ENCODE results near the gene MEA1. TPM values are rescaled to one million over a fixed set of nuclear protein-coding genes. Genes with fewer than 3 reads are reported as not detected.

Gene MEA1
- total RNA-seq, 1 experiment from 2014 or later = 131 TPM

- Histone ChIP-seq H3K4me2 (ENCODE audit: low read length) (no peak overlapping the region), H3K27me3 (ENCODE audit: low read length) (no peaks in the 10 kb centered on the region), H2AFZ (ENCODE audit: low read length) (no peak overlapping the region), H3K4me1 (ENCODE audit: insufficient read depth, low read length) (peaks cover 15% of the 10 kb centered on the region; the same call in 1 of the 2 replicates), H3K36me3 (ENCODE audit: low read depth, low read length) (no peaks in the 10 kb centered on the region; the same call in 1 of the 2 replicates), H3K9ac (ENCODE audit: low read length) (no peak overlapping the region), H3K9me3 (ENCODE audit: low read length) (no peaks in the 10 kb centered on the region), H3K4me3 (ENCODE audit: low read length) (no peak overlapping the region), H3F3A (ENCODE audit: low read length, unreplicated experiment) (no peaks in the 10 kb centered on the region), H3K27ac (ENCODE audit: low read length) (no peak overlapping the region), H3K9me2 (replicated peaks; ENCODE audit: low read length) (no peaks in the 10 kb centered on the region), H4K20me1 (ENCODE audit: low read length) (no peaks in the 10 kb centered on the region), H3K79me2 (ENCODE audit: low read length) (no peaks in the 10 kb centered on the region)
- TF ChIP-seq, protein P1, sequence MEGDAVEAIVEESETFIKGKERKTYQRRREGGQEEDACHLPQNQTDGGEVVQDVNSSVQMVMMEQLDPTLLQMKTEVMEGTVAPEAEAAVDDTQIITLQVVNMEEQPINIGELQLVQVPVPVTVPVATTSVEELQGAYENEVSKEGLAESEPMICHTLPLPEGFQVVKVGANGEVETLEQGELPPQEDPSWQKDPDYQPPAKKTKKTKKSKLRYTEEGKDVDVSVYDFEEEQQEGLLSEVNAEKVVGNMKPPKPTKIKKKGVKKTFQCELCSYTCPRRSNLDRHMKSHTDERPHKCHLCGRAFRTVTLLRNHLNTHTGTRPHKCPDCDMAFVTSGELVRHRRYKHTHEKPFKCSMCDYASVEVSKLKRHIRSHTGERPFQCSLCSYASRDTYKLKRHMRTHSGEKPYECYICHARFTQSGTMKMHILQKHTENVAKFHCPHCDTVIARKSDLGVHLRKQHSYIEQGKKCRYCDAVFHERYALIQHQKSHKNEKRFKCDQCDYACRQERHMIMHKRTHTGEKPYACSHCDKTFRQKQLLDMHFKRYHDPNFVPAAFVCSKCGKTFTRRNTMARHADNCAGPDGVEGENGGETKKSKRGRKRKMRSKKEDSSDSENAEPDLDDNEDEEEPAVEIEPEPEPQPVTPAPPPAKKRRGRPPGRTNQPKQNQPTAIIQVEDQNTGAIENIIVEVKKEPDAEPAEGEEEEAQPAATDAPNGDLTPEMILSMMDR (conservative IDR thresholded peaks at IDR 0.05; ENCODE audit: low read depth, low read length) = no peak
- TF ChIP-seq EZH2phosphoT487 (IDR thresholded peaks at IDR 0.05; ENCODE audit: borderline replicate concordance, low read length) = no peak
- TF ChIP-seq EZH2 (IDR thresholded peaks at IDR 0.05; ENCODE audit: low read length, unreplicated experiment) = no peak
- ChIA-PET POLR2A (ENCODE audit: unreplicated experiment) (interaction anchor here (0.6 kb wide), 1 partner anchor 34 kb away, joined by 4 read pairs; no protein-coding TSS in a partner anchor), CTCF (no interaction called here)
- intact Hi-C loops (cut with micrococcal nuclease) = no loop called here
- ATAC-seq (no peak), DNase-seq (no peak)
- no TSS peak for BruUV-seq (replicated peaks)
These were observed 51.1 kb downstream of the MEA1 start for GRCh38 chr6:42962502-42963178.

- Histone ChIP-seq H3K9me2 (replicated peaks; ENCODE audit: low read length) (no peaks in the 10 kb centered on the region), H2AFZ (ENCODE audit: low read length) (no peak overlapping the region), H3K9me3 (ENCODE audit: low read length) (no peaks in the 10 kb centered on the region), H3K27me3 (ENCODE audit: low read length) (no peaks in the 10 kb centered on the region), H3K4me2 (ENCODE audit: low read length) (no peak overlapping the region), H3K9ac (ENCODE audit: low read length) (no peak overlapping the region), H3K27ac (ENCODE audit: low read length) (no peak overlapping the region), H3K4me3 (ENCODE audit: low read length) (no peak overlapping the region), H4K20me1 (ENCODE audit: low read length) (no peaks in the 10 kb centered on the region), H3F3A (ENCODE audit: low read length, unreplicated experiment) (no peaks in the 10 kb centered on the region), H3K79me2 (ENCODE audit: low read length) (no peaks in the 10 kb centered on the region), H3K4me1 (ENCODE audit: insufficient read depth, low read length) (peaks cover 15% of the 10 kb centered on the region; the same call in 1 of the 2 replicates), H3K36me3 (ENCODE audit: low read depth, low read length) (no peaks in the 10 kb centered on the region; the same call in 1 of the 2 replicates)
- no peak for DNase-seq
- ATAC-seq = no peak
- TF ChIP-seq EZH2 (IDR thresholded peaks at IDR 0.05; ENCODE audit: low read length, unreplicated experiment) = no peak
- TF ChIP-seq EZH2phosphoT487 (IDR thresholded peaks at IDR 0.05; ENCODE audit: borderline replicate concordance, low read length) = no peak
- TF ChIP-seq, protein P1 (conservative IDR thresholded peaks at IDR 0.05; ENCODE audit: low read depth, low read length) = no peak
- ChIA-PET POLR2A (ENCODE audit: unreplicated experiment) (interaction anchor here (0.6 kb wide), 1 partner anchor 35 kb away, joined by 4 read pairs; no protein-coding TSS in a partner anchor), CTCF (no interaction called here)
- no TSS peak for BruUV-seq (replicated peaks)
- intact Hi-C loops (cut with micrococcal nuclease) = no loop called here
These were observed 51.6 kb downstream of the MEA1 start for GRCh38 chr6:42962096-42962495.

Other genes with a start within 250 kb of the MEA1 start
- gene BICRAL, start 231.9 kb downstream of the MEA1 start, total RNA-seq (2014; rRNA removed) = 3.3 and 3.5 TPM in 2 replicates
- gene RPL7L1, start 134.3 kb downstream of the MEA1 start, total RNA-seq (2014; rRNA removed) = 87.6 and 99.5 TPM in 2 replicates
- not detected in 2 replicates for gene PTCRA, start 97.9 kb downstream of the MEA1 start, total RNA-seq (2014; rRNA removed)
- 37.5 and 42.2 TPM in 2 replicates for gene CNPY3, start 84.5 kb downstream of the MEA1 start, total RNA-seq (2014; rRNA removed)
- 0.47 and 1.2 TPM in 2 replicates for gene GNMT, start 53.2 kb downstream of the MEA1 start, total RNA-seq (2014; rRNA removed)
- gene PEX6, start 34.8 kb downstream of the MEA1 start, total RNA-seq (2014; rRNA removed) = 35.9 and 40.8 TPM in 2 replicates
- gene PPP2R5D, start 29.4 kb downstream of the MEA1 start, total RNA-seq (2014; rRNA removed) = 54.1 and 55.6 TPM in 2 replicates
- 68.9 and 76.0 TPM in 2 replicates for gene KLHDC3, start 303 bp upstream of the MEA1 start, total RNA-seq (2014; rRNA removed)
- 120 and 133 TPM in 2 replicates for gene RRP36, start 7.7 kb upstream of the MEA1 start, total RNA-seq (2014; rRNA removed)
- gene CUL7, start 39.9 kb upstream of the MEA1 start, total RNA-seq (2014; rRNA removed) = 17.5 and 18.6 TPM in 2 replicates
- gene MRPL2, start 45.5 kb upstream of the MEA1 start, total RNA-seq (2014; rRNA removed) = 59.8 and 63.9 TPM in 2 replicates
- gene KLC4, start 45.7 kb upstream of the MEA1 start, total RNA-seq (2014; rRNA removed) = 17.5 and 18.5 TPM in 2 replicates
- gene PTK7, start 62.4 kb upstream of the MEA1 start, total RNA-seq (2014; rRNA removed) = 48.1 and 69.1 TPM in 2 replicates
- 35.0 and 44.3 TPM in 2 replicates for gene SRF, start 157.3 kb upstream of the MEA1 start, total RNA-seq (2014; rRNA removed)
- gene CUL9, start 168.2 kb upstream of the MEA1 start, total RNA-seq (2014; rRNA removed) = 30.4 and 43.8 TPM in 2 replicates
- gene DNPH1, start 215.5 kb upstream of the MEA1 start, total RNA-seq (2014; rRNA removed) = 128 and 176 TPM in 2 replicates
- not detected in 2 replicates for gene TTBK1, start 229.5 kb upstream of the MEA1 start, total RNA-seq (2014; rRNA removed)

Data from PC-3 (cell line).